Measurements from ENCODE around the gene ATP6AP2. TPM values are rescaled to one million over a fixed set of nuclear protein-coding genes. Genes with fewer than 3 reads are reported as not detected.

Gene ATP6AP2
- total and polyA plus RNA-seq, 9 of the 15 experiments (the other 6 are each of a cell fraction or from before 2014, with no cell fraction given), result 23.3 to 131 (median 41.9) TPM

- no peaks in the 10 kb centered on the region for H3K9me3 ChIP-seq (replicated peaks; ENCODE audit: control insufficient read depth, insufficient read depth, low read depth, low read length)
- CTCF ChIA-PET (ENCODE audit: low intra/inter-chr PET ratio), result no interaction called here
- POLR2A ChIA-PET, result no interaction called here
- in situ Hi-C loops (cut with MboI), result no loop called here
- H3K27me3 ChIP-seq (ENCODE audit: control insufficient read depth in 2 of 2, insufficient read depth in 2 of 2, low read length in 2 of 2), result no peaks in the 10 kb centered on the region
- H3K9me1 ChIP-seq (ENCODE audit: control insufficient read depth, insufficient read depth, low read length), result no peaks in the 10 kb centered on the region
- BruUV-seq (replicated peaks), result no TSS peak
- no peak overlapping the region for H2AFZ ChIP-seq (ENCODE audit: low read depth, low read length)
- H3K4me3 ChIP-seq, result no peak overlapping the region
- H4K20me1 ChIP-seq (replicated peaks; ENCODE audit: control insufficient read depth, insufficient read depth, low read length), result no peaks in the 10 kb centered on the region
- no peak for ATAC-seq
- peaks cover 5% of the 10 kb centered on the region for H3K79me2 ChIP-seq (ENCODE audit: control insufficient read depth, insufficient read depth, low read length)
- H3K9ac ChIP-seq (ENCODE audit: insufficient read depth in 1 of 2, low read depth in 2 of 2, low read length in 2 of 2), result no peak overlapping the region
- 45% methylated on average over 3 of the region's 3 CpGs for WGBS (ENCODE audit: insufficient coverage, low coverage, missing lambda C conversion rate)
- H3K4me2 ChIP-seq (ENCODE audit: insufficient read depth, low read length), result no peak overlapping the region
- intact Hi-C loops (cut with micrococcal nuclease), result no loop called here
- no peak for FAIRE-seq
- no peaks in the 10 kb centered on the region for H3K36me3 ChIP-seq (ENCODE audit: control insufficient read depth, insufficient read depth, low read length)
- H3K4me1 ChIP-seq (replicated peaks in 1 of 2; ENCODE audit: control insufficient read depth in 2 of 2, insufficient read depth in 2 of 2, low read length in 2 of 2), result peaks cover 0 to 14% of the 10 kb centered on the region in 2 experiments; a peak in 3 of 5 replicates
- H3K27ac ChIP-seq (ENCODE audit: extremely low read depth, low read depth, low read length), result no peak overlapping the region
- TF ChIP-seq SLC30A9 (CRISPR knock-in tag; IDR thresholded peaks at IDR 0.05) (no peak), ZNF507 (tag; conservative IDR thresholded peaks at IDR 0.05) (no peak), PML (IDR thresholded peaks at IDR 0.05; ENCODE audit: low read length) (no peak), PHB2 (IDR thresholded peaks at IDR 0.05; ENCODE audit: low read depth) (no peak), TAF15 (IDR thresholded peaks at IDR 0.05; ENCODE audit: low read depth, low read length) (no peak), NR0B1 (IDR thresholded peaks at IDR 0.05; ENCODE audit: partially characterized antibody) (no peak), TGIF2 (CRISPR knock-in tag; IDR thresholded peaks at IDR 0.05) (no peak), ZNF699 (CRISPR knock-in tag; IDR thresholded peaks at IDR 0.05; ENCODE audit: insufficient replicate concordance) (no peak), GATA2 (CRISPR knock-in tag; IDR thresholded peaks at IDR 0.05) (no peak), IRF1 (CRISPR knock-in tag; IDR thresholded peaks at IDR 0.05; ENCODE audit: borderline replicate concordance) (no peak), RBM34 (IDR thresholded peaks at IDR 0.05; ENCODE audit: borderline replicate concordance, insufficient read depth, low read length) (no peak), ZNF184 (CRISPR knock-in tag; IDR thresholded peaks at IDR 0.05) (no peak), SOX6 (IDR thresholded peaks at IDR 0.05) (no peak), HNRNPH1 (optimal IDR thresholded peaks at IDR 0.05; ENCODE audit: low read depth, low read length) (no peak), TFAP4 (CRISPR knock-in tag; IDR thresholded peaks at IDR 0.05; ENCODE audit: borderline replicate concordance) (no peak), PHF20 (IDR thresholded peaks at IDR 0.05; ENCODE audit: partially characterized antibody) (no peak)
- DNase-seq (ENCODE audit: extremely low read depth in 1 of 4, low spot score in 3 of 4), result no peak
These were observed 4.5 kb upstream of the ATP6AP2 start for GRCh38 chrX:40576291-40576690.
